ENCODE data around the gene AVEN. TPM values are rescaled to one million over a fixed set of nuclear protein-coding genes. Genes with fewer than 3 reads are reported as not detected.

AVEN gene
- total and polyA plus RNA-seq, 2 of the 8 experiments (the other 6 are each of a cell fraction or from before 2014, with no cell fraction given): 5.5 to 17.0 TPM

DNA sequence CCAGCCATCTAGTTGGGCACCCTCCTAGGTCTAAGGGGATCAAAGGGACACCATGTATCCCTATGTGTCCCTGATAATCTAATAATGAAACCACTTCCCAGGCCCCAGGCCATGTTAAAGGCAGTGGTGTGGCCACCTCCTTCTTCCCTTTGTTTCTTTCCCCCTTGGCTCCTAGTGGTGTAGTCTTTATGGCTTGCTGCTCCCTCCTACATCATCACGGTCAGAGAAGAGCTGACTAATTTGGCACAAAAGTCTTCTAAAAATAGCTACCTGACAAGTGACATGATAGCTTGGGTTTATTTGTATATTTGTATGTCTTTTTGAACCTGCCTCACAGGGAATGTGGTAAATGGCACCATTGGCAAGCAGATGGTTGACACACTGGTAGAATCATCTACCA is 201.7 kb downstream of the AVEN start:
- Histone ChIP-seq H2AK5ac (ENCODE audit: low read depth, low read length) (no peak overlapping the region), H3K27ac (ENCODE audit: low read depth, low read length) (no peak overlapping the region), H4K5ac (ENCODE audit: insufficient read length, low read depth, low read length) (no peak overlapping the region), H3K56ac (replicated peaks; ENCODE audit: insufficient read length, low read depth, low read length) (no peak overlapping the region), H3K4me3 (ENCODE audit: extremely low read depth in 1 of 4, insufficient read depth in 2 of 4, low read depth in 3 of 4, low read length in 4 of 4) (no peak overlapping the region), H2BK120ac (replicated peaks; ENCODE audit: low read depth, low read length) (no peak overlapping the region), H2AFZ (ENCODE audit: low read length) (no peak overlapping the region), H3K4me1 (replicated peaks in 1 of 4; ENCODE audit: control insufficient read depth in 3 of 4, insufficient read depth in 4 of 4, low read length in 3 of 4) (peaks cover 3 to 11% (median 9%) of the 10 kb centered on the region in 4 experiments; a peak in 6 of 7 replicates), H4K20me1 (replicated peaks in 1 of 2; ENCODE audit: control insufficient read depth in 1 of 2, insufficient read depth in 2 of 2, low read length in 2 of 2) (no peaks in the 10 kb centered on the region), H3K18ac (ENCODE audit: extremely low read depth, low read length) (no peak overlapping the region), H2BK12ac (ENCODE audit: low read depth, low read length) (no peak overlapping the region), H2BK20ac (ENCODE audit: low read length) (peak overlapping the region; percentile 21; the same call in 1 of the 2 replicates), H4K91ac (replicated peaks; ENCODE audit: insufficient read length, low read length) (no peak overlapping the region), H3K36me3 (ENCODE audit: control insufficient read depth in 2 of 4, insufficient read depth in 4 of 4, low read length in 3 of 4) (no peaks in the 10 kb centered on the region), H2BK5ac (ENCODE audit: low read depth, low read length) (no peak overlapping the region), H3K4me2 (ENCODE audit: insufficient read depth in 1 of 2, low read depth in 2 of 2, low read length in 2 of 2) (no peak overlapping the region), H3K9ac (replicated peaks in 1 of 4; ENCODE audit: extremely low read depth in 1 of 4, low read depth in 3 of 4, low read length in 3 of 4) (no peak overlapping the region), H3K23me2 (ENCODE audit: low read depth, low read length) (no peaks in the 10 kb centered on the region), H3K23ac (ENCODE audit: insufficient read length) (no peak overlapping the region), H3K27me3 (replicated peaks in 1 of 4; ENCODE audit: control insufficient read depth in 3 of 4, extremely low read depth in 1 of 4, insufficient read depth in 3 of 4, low read length in 3 of 4) (no peaks in the 10 kb centered on the region), H3K9me3 (ENCODE audit: insufficient read depth in 2 of 2, low read depth in 1 of 2, low read length in 1 of 2) (no peaks in the 10 kb centered on the region), H3K4ac (replicated peaks; ENCODE audit: insufficient read length, low read depth, low read length) (no peak overlapping the region), H2BK15ac (ENCODE audit: low read length) (no peak overlapping the region), H3K79me1 (ENCODE audit: low read depth, low read length) (no peaks in the 10 kb centered on the region), H3K79me2 (ENCODE audit: control insufficient read depth in 1 of 2, insufficient read depth in 2 of 2, low read length in 2 of 2) (no peaks in the 10 kb centered on the region), H4K8ac (ENCODE audit: extremely low read depth, insufficient read depth, low read length) (no peak overlapping the region), H3K14ac (ENCODE audit: insufficient read length) (no peak overlapping the region)
- POLR2A ChIA-PET (ENCODE audit: partially characterized antibody): interaction anchor here (1.1 kb wide), 1 partner anchor 12 kb away, joined by 3 read pairs; no protein-coding TSS in a partner anchor
- DNase-seq (ENCODE audit: low read depth in 1 of 2, low spot score in 2 of 2) (no peak), FAIRE-seq (no peak)
- WGBS, 2 experiments (ENCODE audit: extremely low coverage in 1 of 2, insufficient coverage in 1 of 2, insufficient read length in 1 of 2, insufficient replicate concordance in 2 of 2, low coverage in 1 of 2, low lambda C conversion rate in 2 of 2, missing lambda C conversion rate in 1 of 2): 100% methylated on average over 1 of the region's 1 CpG; no CpG with 5 or more reads in 1 of the 2 experiments
- no peak for TF ChIP-seq SIRT6 (IDR thresholded peaks at IDR 0.05; ENCODE audit: low read length)
- TF ChIP-seq EP300 (IDR thresholded peaks at IDR 0.05; ENCODE audit: borderline replicate concordance in 1 of 2, low read depth in 2 of 2, low read length in 2 of 2): no peak
- TF ChIP-seq BACH1 (IDR thresholded peaks at IDR 0.05; ENCODE audit: low read length): no peak
- TF ChIP-seq FOSL1 (IDR thresholded peaks at IDR 0.05; ENCODE audit: insufficient read depth, low read depth, low read length): no peak
- TF ChIP-seq EGR1 (IDR thresholded peaks at IDR 0.05; ENCODE audit: borderline replicate concordance, low read depth, low read length): no peak
- TF ChIP-seq SAP30 (IDR thresholded peaks at IDR 0.05; ENCODE audit: insufficient read depth, insufficient replicate concordance, low read length): no peak
- CTCF ChIA-PET (ENCODE audit: partially characterized antibody): no interaction called here

Data from H1 (cell line).